ENCODE data around the gene CUX1. TPM values are rescaled to one million over a fixed set of nuclear protein-coding genes. Genes with fewer than 3 reads are reported as not detected.

CUX1 gene
- polyA plus RNA-seq, 3 donors, result 94.4 to 104 (median 98.5) TPM

DNA sequence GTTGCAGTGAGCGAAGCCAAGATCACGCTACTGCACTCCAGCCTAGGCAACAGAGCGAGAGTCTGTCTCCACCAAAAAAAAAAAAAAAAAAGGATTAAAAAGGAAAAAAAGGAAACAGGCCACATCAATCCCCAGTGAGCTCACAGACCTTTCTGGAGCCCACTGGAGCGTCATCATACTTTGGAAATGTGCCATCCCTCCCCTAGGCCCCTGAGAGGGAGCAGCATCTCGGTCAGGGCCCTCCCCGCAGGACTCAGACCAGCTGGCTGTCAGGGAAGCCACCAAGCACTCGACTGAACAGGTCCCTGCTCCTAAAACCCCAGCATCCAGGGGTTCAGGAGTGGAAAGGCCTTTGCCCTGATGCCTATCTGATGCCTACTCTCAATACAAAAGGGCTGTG, 371.3 kb downstream of the CUX1 start:
- DNase-seq (ENCODE audit: low read depth in 3 of 3, low spot score in 2 of 3), result no peak

DNA sequence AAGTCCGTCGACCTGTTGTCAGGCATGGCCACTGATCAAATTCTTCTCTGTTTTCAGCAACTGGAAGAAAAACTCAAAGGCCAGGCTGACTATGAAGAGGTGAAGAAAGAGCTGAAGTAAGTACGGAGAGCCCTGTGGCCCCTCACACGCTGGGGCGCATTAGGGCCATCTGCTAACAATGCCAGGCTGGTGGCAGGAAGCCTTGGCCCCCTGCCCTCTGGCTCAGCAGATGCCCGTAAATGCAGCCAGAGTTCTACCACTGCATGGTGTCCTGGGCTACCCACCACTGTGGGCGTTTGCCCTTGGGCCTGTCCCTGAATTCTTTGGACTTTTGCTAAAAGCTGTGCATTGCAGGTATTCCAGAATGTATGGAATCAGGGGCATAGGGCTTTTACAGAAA, 372.3 kb downstream of the CUX1 start:
- no peak for DNase-seq (ENCODE audit: low read depth in 3 of 3, low spot score in 2 of 3)

DNA sequence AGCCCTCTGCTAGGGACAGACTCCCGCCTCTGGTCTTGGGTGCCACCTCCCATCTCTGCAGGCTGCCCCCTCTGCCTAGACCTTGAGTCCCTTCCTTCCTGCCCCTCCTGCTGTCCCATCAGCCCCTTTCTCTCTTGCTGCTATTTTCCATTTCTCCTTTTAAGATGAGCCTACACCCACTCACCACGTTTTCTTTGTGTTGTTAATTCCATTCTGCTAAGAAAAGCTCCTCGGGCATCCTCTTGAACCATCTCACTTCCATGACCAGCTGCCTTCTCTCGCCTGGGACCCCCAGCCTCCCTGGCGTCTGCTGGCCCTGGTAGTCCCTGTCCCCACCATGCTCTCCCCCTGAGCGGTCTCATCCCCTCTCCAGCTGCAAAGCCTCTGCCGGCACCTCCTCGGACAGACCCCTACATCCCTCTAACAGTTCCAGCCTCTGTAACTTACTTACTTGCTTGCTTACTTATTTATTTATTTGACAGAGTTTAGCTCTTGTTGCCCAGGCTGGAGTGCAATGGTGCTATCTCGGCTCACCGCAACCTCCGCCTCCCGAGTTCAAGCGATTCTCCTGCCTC, 373.4 kb downstream of the CUX1 start:
- DNase-seq (ENCODE audit: low read depth in 3 of 3, low spot score in 2 of 3), result no peak

DNA sequence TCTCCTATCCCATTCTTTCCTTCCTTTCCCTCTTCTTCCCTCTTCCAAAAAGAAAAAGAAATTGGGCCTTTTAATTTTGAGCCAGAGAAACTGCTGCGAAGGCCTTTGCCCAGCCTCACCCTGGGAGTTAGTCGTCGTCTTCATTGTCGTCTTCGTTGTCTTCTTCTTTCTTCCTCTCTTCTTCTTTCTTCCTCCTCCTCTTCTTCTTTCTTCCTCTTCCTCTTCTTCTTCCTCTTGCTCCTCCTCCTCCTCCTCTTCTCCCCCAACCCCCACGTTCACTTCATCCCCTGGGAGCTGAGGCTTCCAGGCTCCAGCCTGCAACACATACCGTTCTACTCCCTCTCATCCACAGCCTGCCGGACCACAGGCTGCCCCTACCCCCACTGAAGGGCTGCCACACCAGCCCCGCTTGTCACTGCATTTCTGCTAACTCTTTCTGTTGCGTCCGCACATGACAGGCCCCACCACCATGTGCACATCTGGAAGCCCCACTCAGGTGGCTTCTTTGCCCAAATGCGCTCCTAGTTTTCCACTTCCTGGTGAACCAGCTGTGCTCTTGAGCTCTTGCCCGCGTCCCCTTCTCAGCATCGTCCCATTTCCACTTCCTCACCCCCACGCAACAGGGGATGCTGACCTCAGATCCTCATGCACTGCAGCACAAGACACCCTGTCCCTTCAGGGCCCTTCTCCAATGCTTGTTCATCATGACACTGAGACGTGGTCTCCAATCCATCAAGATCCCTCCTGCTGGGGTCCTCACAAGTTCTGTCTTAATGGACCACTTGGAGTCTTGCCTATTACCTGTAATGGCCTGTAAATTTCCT, 374.3 kb downstream of the CUX1 start:
- no peak for DNase-seq (ENCODE audit: low read depth in 3 of 3, low spot score in 2 of 3)

DNA sequence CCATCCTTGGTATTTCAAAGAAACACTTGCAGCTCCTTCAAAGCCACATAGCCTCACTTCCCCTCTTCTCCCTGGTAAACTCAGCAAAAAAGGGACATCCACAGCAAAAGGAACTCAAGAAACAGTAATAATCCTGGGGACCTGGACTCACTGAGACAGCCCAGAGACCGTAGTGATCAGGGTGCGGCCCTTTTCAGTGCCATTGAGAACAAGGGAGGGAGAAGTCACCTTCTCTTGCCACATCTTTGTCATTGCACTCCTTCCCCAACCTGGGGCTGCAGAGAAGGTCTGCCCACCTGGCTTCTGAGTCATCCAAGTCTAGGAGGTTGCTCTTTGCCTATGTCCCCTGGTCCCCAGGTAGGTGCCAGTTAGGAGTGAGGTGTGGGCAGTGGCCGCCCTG, 375.4 kb downstream of the CUX1 start:
- no peak for DNase-seq (ENCODE audit: low read depth in 3 of 3, low spot score in 2 of 3)

DNA sequence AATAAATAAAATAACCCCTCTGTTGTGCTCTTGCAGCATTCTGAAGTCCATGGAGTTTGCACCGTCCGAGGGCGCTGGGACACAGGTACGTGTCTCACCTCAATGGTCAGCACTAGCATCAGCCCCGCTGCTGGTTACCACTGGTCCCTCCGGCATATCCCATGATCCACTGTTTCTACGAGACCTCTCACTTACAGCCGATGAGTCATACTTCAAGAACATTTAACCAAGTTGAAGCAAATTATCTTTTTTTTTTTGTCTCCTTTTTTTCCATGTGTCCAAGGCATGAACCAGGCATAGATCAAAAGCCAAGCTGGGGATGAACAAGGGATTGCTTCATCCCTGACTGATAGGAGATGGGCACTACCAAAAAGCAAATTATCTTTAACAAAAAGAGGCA, 376.4 kb downstream of the CUX1 start:
- no peak for DNase-seq (ENCODE audit: low read depth in 3 of 3, low spot score in 2 of 3)

DNA sequence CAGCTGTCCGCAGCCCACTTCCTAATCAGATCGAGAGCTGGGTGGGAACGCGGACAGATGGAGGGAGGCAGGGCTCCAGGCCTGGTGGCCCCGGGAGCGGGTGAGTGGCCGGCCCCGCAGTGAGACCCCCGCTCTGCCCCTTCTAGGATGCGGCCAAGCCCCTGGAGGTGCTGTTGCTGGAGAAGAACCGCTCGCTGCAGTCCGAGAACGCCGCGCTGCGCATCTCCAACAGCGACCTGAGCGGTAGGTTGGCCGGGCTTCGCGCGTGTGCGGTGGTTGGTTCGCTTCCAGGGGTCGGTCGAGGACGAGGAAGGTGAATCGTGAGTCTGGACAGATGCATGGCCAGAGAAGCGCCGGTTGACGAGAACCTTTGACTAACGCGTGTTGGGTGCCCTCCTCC, 377.9 kb downstream of the CUX1 start:
- DNase-seq (ENCODE audit: low read depth in 3 of 3, low spot score in 2 of 3), result no peak

DNA sequence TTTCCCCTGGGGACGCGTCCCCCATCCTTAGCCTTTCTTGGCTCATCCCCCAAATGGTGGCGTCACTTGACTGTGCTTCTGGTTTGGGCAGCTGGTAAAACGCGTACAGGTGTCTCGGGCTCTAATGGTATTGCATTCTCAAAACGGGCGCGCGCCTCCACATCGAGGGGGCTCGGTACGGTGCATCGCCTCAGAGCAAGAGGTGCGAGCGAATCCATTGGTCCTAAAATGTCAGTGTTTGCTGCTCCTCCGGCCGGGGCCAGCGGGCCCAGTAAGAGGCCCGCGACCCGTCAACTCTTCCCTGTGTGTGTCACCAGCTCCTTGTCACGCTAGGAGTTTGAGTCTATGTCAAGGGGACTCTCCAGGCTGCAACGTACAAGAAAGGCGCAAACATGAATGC, 378.6 kb downstream of the CUX1 start:
- no peak for DNase-seq (ENCODE audit: low read depth in 3 of 3, low spot score in 2 of 3)

DNA sequence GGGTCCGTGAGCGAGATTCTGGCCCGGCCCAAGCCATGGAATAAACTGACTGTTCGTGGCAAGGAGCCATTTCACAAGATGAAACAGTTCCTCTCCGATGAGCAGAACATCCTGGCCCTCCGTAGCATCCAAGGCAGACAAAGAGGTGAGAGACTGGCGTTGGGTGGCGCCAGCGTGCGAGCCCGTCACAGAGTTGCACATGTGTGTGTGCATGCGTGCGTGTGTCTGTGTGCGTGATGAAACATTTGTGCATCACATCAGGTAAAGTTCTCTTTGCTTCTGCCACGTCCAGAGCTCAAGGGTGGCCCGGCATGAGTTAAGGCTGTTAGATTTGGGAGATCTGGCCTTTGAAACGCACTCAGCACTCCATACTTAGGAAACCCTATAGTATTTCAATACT, 379.7 kb downstream of the CUX1 start:
- DNase-seq (ENCODE audit: low read depth in 3 of 3, low spot score in 2 of 3), result no peak

DNA sequence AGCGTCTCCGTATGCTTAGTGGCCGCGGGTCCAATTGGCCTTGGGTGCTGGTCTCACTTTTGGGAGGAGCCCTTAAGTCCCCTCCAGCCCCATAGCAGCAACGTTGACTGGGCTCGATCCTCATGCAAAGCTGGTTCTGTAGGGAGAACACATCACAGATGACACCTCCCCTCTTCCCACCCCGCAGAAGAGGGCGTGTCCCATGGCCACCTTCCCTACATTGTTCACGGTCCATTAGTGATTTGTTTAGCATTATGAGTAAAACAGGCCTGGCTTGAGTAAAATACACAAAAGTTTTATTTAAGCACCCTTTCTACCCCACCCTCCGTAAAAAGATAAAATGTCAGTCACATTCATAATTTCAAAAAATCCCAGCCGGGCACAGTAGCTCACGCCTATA, 380.2 kb downstream of the CUX1 start:
- DNase-seq (ENCODE audit: low read depth in 3 of 3, low spot score in 2 of 3), result no peak

DNA sequence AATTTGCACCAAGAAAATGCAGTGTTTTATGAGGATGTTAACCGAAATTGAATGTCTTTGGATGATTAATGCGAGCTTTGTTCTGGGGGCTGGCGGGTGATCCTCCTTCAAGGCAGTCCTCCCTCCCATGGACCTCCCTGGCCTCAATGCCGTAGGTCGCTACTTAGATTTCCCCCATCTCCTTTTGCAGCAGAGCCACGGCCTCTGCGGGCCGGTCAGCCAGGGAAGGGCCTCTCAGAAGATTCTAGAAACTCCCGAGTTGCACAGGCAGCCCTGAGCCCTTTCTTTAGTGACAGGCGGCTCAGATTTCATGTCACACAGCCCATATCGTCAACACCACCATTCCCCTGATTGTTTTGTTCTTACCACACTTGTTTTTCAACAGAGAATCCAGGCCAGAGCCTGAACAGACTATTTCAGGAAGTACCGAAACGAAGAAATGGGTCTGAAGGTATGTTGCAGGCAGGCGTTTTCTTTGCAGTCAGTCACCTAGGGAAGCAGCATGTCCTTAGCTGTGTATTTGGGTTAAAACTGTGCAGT, 381.1 kb downstream of the CUX1 start:
- no peak for DNase-seq (ENCODE audit: low read depth in 3 of 3, low spot score in 2 of 3)

DNA sequence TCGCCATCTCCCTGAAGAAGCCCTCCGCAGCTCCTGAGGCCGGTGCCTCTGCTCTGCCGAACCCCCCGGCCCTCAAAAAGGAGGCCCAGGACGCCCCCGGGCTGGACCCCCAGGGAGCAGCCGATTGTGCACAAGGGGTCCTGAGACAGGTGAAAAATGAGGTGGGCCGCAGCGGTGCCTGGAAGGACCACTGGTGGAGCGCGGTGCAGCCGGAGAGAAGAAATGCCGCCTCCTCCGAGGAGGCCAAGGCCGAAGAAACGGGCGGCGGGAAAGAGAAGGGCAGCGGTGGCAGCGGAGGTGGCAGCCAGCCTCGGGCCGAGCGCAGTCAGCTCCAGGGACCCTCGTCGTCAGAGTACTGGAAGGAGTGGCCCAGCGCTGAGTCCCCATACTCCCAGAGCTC, 384.1 kb downstream of the CUX1 start:
- DNase-seq (ENCODE audit: low read depth in 3 of 3, low spot score in 2 of 3), result no peak

DNA sequence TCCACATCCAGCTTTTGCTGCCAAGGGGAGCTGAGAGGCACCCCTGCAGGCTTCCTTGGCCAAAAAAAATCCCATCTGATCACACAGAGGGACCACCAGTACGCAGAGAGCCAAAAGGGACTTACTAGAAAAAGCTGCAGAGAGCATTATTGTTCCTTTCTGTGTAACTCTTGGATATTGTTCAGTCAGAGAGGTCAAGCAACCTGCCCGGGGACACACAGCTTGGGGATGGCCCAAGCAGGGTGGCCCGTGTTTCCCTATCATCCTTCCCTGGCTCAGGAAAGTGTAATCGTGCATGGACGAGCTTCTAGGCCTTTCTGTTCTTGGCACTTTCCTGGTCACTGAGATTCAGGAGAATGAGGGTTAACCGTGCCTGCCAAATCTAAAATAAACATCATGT, 385.1 kb downstream of the CUX1 start:
- no peak for DNase-seq (ENCODE audit: low read depth in 3 of 3, low spot score in 2 of 3)

DNA sequence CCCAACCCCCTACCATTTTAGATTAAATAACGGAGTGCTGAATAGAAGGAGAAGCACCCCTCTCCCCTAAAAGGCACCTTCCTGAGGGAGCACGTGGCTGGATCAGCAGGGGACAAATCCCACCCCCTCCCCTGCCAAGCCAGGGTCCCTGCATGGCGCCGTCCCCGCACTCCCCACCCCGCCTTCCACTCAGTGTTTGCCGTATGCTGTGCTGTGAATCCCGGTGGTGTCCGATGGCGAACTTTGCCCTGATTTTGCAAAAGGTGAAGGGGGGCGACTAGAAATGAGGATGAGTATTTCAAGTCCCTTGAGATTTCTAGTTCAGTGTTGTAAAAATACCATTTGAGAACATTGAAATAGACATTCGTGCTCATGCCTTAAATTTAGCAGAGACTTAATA, 385.8 kb downstream of the CUX1 start:
- DNase-seq (ENCODE audit: low read depth in 3 of 3, low spot score in 2 of 3), result no peak

DNA sequence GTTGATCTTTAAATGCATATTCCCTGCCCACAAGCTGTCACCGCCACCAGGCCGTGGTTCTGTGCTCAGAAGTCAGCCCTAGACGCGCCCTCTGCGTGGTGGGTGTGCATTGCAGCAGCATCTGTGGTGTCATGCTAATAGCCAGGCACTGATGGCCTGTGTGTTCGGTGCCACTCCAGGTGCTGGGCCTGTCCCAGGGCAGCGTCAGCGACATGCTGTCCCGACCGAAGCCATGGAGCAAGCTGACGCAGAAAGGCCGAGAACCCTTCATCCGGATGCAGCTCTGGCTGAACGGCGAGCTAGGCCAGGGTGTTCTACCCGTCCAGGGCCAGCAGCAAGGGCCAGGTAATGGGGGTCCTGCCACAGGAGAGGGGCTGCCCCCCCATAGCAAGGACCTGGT, 386.8 kb downstream of the CUX1 start:
- DNase-seq (ENCODE audit: low read depth in 3 of 3, low spot score in 2 of 3), result no peak

DNA sequence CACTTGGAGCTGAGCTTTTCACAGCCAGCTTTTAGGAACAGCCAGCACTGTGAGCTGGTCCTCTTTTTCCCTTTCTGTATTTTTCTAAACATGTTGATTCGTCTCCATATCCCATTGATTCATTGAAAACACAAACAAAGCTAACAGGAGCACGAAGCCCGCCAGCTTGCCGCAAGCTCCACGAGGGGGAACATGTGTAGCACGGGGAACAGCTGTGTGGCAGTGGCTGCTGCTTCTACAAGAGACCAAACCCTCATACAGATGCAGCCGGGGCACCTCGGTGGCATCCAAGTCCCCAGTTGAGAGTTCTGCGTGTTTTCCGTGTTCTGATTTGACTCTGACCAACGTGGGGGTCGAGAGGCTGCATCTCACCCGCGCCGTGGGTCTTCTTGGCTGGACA, 388.5 kb downstream of the CUX1 start:
- DNase-seq (ENCODE audit: low read depth in 3 of 3, low spot score in 2 of 3), result no peak

DNA sequence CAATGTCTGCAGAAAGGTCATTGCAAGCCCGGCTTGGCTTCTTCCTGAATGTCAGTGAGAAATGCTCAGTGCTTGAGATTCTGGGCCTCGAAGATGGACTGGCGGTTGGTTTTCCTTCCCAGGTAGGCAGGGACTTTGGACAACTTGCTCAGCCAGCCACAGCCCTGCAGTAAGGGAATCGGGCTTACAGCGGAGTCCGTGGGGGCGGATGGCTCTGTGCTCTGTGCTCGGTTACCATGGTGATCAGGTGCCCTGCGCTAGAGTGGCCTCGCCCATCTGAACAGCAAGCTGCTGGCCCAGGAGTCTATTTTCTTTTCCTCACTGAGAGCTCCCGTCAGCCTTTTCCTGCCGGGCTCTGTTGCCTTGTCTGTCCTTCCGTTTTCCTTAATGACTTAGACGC, 391.4 kb downstream of the CUX1 start:
- peak in 2 of 3 donors; percentile 15 to 46 for DNase-seq (ENCODE audit: low read depth in 3 of 3, low spot score in 2 of 3)

DNA sequence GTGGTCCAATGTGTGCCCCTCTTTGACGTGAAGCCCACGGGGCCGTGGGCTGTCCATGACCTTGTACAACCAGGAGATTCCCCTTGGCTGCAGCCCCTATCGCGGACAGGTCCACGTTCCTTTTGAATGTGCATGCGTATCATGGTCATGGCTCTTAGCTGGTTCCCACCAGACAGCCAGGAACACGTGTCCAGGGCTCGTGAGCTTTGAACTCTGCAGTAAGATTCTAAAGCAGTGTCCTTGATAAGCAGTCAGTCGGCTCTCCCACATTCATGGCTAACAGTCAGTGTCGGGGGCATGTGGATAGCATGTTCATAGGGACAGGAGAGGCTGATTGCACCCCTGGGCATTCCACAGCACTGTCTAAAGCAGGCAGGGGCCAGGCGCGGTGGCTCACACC, 393.4 kb downstream of the CUX1 start:
- DNase-seq (ENCODE audit: low read depth in 3 of 3, low spot score in 2 of 3), result no peak

DNA sequence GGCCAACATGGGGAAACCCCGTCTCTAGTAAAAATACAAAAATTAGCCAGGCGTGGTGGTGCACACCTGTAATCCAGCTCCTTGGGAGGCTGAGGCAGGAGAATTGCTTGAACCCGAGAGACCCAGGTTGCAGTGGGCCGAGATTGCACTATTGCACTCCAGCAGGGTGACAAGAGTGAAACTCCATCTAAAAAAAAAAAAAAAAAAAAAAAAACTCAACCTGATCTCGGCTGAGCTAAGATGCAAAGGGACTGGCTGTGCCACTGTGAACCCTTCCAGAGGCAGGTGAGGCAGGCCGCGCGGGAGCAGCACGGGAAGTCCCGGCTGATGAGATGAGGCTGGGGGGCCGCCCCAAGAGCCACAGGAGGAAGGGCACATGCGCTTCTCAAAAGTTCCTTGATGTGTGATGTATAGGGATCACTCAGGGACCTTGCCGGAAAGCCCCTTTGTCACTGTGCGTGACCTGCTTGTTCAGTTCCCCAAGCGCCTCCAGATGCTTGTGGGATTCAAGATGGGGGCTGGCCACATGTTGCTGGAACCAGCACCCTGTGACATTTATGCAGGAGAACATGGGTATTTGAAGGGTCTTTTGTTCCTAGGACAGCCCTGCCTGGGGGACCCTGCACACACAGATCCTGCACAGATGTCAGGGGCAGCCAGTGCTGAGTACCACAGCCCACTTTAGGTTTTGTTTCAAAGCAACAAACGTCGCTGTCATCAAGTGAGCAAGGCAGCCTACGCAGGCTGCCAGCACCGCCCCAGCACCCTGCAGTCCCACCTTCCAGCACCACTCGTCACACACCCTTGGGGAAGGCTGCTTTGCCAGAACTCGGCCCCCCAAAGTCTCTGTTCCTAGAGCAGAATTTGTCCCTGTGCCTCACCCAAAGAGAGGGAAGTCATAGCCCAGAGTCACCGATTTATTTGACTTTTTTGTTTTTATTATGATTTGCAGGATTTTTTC, 394.4 kb downstream of the CUX1 start:
- DNase-seq (ENCODE audit: low read depth in 3 of 3, low spot score in 2 of 3), result no peak

DNA sequence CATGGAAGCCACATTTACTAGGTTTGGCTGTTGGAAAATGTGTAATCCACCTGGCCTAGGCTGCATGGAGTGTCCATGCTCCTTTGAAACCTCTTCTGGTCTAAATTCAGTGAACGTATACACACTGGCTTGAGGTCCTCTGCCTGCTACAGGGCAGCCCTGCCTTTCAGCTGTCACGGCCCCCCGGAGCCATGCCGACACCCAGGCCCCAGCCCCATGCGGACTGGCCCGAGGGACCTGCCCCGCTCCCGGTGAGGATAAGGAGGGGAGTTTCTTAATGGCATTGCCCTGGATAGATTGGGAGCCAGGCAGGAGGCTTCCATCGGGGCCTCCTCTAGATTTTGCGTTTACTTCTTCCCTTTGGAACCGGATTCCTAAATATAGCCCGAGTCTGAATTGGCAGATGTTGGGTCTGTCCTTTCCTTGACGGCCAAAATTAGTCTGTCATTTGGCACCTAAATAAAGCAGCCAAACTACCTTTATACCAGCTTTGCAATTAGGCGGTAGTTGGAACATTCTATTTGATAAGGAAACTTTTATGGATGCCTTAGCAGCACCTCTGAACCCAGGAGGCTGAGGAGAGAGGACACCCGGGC, 397.1 kb downstream of the CUX1 start:
- no peak for DNase-seq (ENCODE audit: low read depth in 3 of 3, low spot score in 2 of 3)

DNA sequence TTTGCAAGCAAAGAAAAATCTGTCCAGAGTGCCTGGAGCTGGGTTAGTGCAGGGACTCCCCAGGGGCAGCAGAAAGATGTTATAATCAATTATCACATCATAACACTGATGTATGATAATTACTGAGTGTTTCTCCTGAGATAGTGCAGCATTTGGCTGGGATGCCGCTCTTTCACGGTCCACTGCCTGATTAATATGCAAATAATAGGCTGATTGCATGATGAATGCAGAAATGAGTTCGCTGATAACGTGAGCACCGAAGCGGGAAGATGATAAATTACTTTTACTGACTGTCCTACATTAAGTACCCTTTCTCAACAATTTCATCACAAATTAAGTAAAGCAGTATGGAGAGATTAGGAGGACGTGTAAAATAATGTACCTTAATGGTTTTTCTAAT, 397.8 kb downstream of the CUX1 start:
- DNase-seq (ENCODE audit: low read depth in 3 of 3, low spot score in 2 of 3), result no peak

Data from right renal cortex interstitium (tissue), 3 donors.